HepG2 (cell line): ENCODE data around the gene RAB1B. TPM values are rescaled to one million over a fixed set of nuclear protein-coding genes. Genes with fewer than 3 reads are reported as not detected.

Experiments used
- ATAC-seq: fragments of 200-7000 bp; cut with Tn5 transposase; 3 replicates; pipeline ENCODE4 v1.9.1; 2020; ENCODE audit warnings: mild to moderate bottlenecking, moderate library complexity
- BruUV-seq: library from RNA; stranded (reverse); fragments of 400-500 nt; replicated peaks from 2 replicates; lab custom pipeline; 2021; lab: Mats Ljungman, UMichigan
- CTCF ChIA-PET: fragments of 300-600 bp; formaldehyde crosslinking; extraction: SDS; loops from one replicate; lab custom pipeline; 2021; ENCODE audit warnings: low total read pairs, inconsistent platforms, low intra/inter-chr PET ratio; lab: Yijun Ruan, JAX
- POLR2A ChIA-PET: fragments of 350-600 bp; sonication (Branson Sonifier 250); formaldehyde crosslinking; loops from one replicate; lab custom pipeline; 2020; ENCODE audit warnings: antibody characterized with exemption, inconsistent platforms; lab: Yijun Ruan, JAX
- DNase-seq: peaks from one replicate; pipeline ENCODE4 v3.0.0-alpha.2; 2015; ENCODE audit warnings: low spot score
- FAIRE-seq: peaks from 3 replicates; lab custom pipeline; 2011; peaks lifted over from hg19 to GRCh38; lab: Jason Lieb, UNC
- H2AFZ ChIP-seq: one replicate; pipeline ENCODE4 v1.6.1; 2011; ENCODE audit warnings: low read length, inconsistent platforms
- H3K27ac ChIP-seq: fragments of 300-600 bp; 3 replicates; pipeline ENCODE4 v1.8.0; 2011; ENCODE audit warnings: mixed run types, mild to moderate bottlenecking, mixed read lengths, low read length, inconsistent platforms; ENCODE audit not compliant: insufficient read depth; ENCODE audit errors: extremely low read length
- H3K27me3 ChIP-seq, 2 experiments: fragments of 200-600 bp in 1 of 2; 2 replicates in 1 of 2; 3 replicates in 1 of 2; pipeline versions ENCODE4 v1.6.0 to v1.8.0; 2011; ENCODE audit warnings: low read length in 2 of 2, mild to moderate bottlenecking in 2 of 2, moderate library complexity in 2 of 2, inconsistent platforms in 1 of 2; ENCODE audit not compliant: insufficient read depth in 2 of 2, control insufficient read depth in 1 of 2
- H3K36me3 ChIP-seq, 2 experiments: fragments of 200-600 bp in 1 of 2; replicated peaks in 1 of 2; 2 replicates in 1 of 2; 3 replicates in 1 of 2; pipeline versions ENCODE4 v1.5.1 to v1.8.0; 2011; ENCODE audit warnings: low read length in 2 of 2, inconsistent platforms in 1 of 2; ENCODE audit not compliant: insufficient read depth in 2 of 2, control insufficient read depth in 1 of 2
- H3K4me1 ChIP-seq: 2 replicates; pipeline ENCODE4 v1.5.1; 2012; ENCODE audit warnings: low read length, inconsistent platforms; ENCODE audit not compliant: insufficient read depth
- H3K4me2 ChIP-seq: 2 replicates; pipeline ENCODE4 v1.6.0; 2011; ENCODE audit warnings: low read depth, low read length, inconsistent platforms
- H3K4me3 ChIP-seq, 3 experiments: fragments of 200-600 bp in 1 of 3; sonication (generic), shearing (Covaris generic) in 1 of 3; replicated peaks in 1 of 3; 2 replicates each; pipeline ENCODE4 v1.5.1; 2011 to 2016; ENCODE audit warnings: low read length in 3 of 3, inconsistent platforms in 2 of 3, low read depth in 2 of 3, mild to moderate bottlenecking in 2 of 3, control low read depth in 1 of 3, mixed read lengths in 1 of 3; ENCODE audit not compliant: insufficient read depth in 1 of 3
- H3K79me2 ChIP-seq: one replicate; pipeline ENCODE4 v1.6.1; 2011; ENCODE audit warnings: low read length, inconsistent platforms; ENCODE audit not compliant: insufficient read depth
- H3K9ac ChIP-seq: 2 replicates; pipeline ENCODE4 v1.6.0; 2011; ENCODE audit warnings: mild to moderate bottlenecking, low read depth, low read length, inconsistent platforms; ENCODE audit not compliant: insufficient read depth
- H3K9me3 ChIP-seq: 2 replicates; pipeline ENCODE4 v1.5.1; 2012; ENCODE audit warnings: mild to moderate bottlenecking, low read length
- H4K20me1 ChIP-seq: 2 replicates; pipeline ENCODE4 v1.6.0; 2011; ENCODE audit warnings: inconsistent platforms, mild to moderate bottlenecking, low read length, moderate library complexity; ENCODE audit not compliant: insufficient read depth
- CBX5 ChIP-seq: sonication (generic); formaldehyde crosslinking; IDR thresholded peaks from 2 replicates; pipeline ENCODE4 v1.4.0; 2020; ENCODE audit warnings: missing genetic modification reagents, borderline replicate concordance
- FOXM1 ChIP-seq: sonication (generic); formaldehyde crosslinking; IDR thresholded peaks from 2 replicates; pipeline ENCODE4 v1.5.0; 2020; ENCODE audit warnings: missing genetic modification reagents
- HMG20A ChIP-seq: IDR thresholded peaks from 2 replicates; pipeline ENCODE4 v1.6.1; 2016; ENCODE audit warnings: borderline replicate concordance
- IRF1 ChIP-seq: sonication (generic); formaldehyde crosslinking; IDR thresholded peaks from 2 replicates; pipeline ENCODE4 v1.4.0; 2020; ENCODE audit warnings: low read depth, mild to moderate bottlenecking, missing genetic modification reagents
- MAX ChIP-seq: IDR thresholded peaks from 2 replicates; pipeline ENCODE4 v1.6.1; 2012; ENCODE audit warnings: inconsistent platforms
- NCOA1 ChIP-seq: sonication (generic); formaldehyde crosslinking; IDR thresholded peaks from 2 replicates; pipeline ENCODE4 v1.9.0; 2021; ENCODE audit warnings: missing genetic modification reagents
- SMARCC2 ChIP-seq: fragments of 450-650 bp; IDR thresholded peaks from 2 replicates; pipeline ENCODE4 v1.6.1; 2017; ENCODE audit warnings: antibody characterized with exemption, mild to moderate bottlenecking
- SNRNP70 ChIP-seq: fragments of 200-400 bp; formaldehyde crosslinking; IDR thresholded peaks from 2 replicates; pipeline ENCODE4 v1.6.1; 2017; ENCODE audit warnings: mild to moderate bottlenecking, low read depth, low read length, moderate library complexity
- TBX3 ChIP-seq: fragments of 450-650 bp; IDR thresholded peaks from 2 replicates; pipeline ENCODE4 v1.6.1; 2017; ENCODE audit warnings: antibody characterized with exemption, mild to moderate bottlenecking, inconsistent platforms, borderline replicate concordance
- TMF1 ChIP-seq: sonication (generic); formaldehyde crosslinking; IDR thresholded peaks from 2 replicates; pipeline ENCODE4 v1.8.1; 2022; ENCODE audit warnings: low read depth, missing genetic modification reagents
- ZBTB1 ChIP-seq: sonication (generic); formaldehyde crosslinking; IDR thresholded peaks from 2 replicates; pipeline ENCODE4 v1.4.0; 2020; ENCODE audit warnings: missing genetic modification reagents, borderline replicate concordance
- ZNF225 ChIP-seq: sonication (generic); formaldehyde crosslinking; IDR thresholded peaks from 2 replicates; pipeline ENCODE4 v1.4.0; 2020; ENCODE audit warnings: mild to moderate bottlenecking, missing genetic modification reagents
- ZNF331 ChIP-seq: sonication (generic); formaldehyde crosslinking; IDR thresholded peaks from 2 replicates; pipeline ENCODE4 v1.4.0; 2020; ENCODE audit warnings: missing genetic modification reagents
- ZNF577 ChIP-seq: sonication (generic); formaldehyde crosslinking; IDR thresholded peaks from 2 replicates; pipeline ENCODE4 v1.4.0; 2020; ENCODE audit warnings: mild to moderate bottlenecking, low read depth, missing genetic modification reagents, borderline replicate concordance
- ZSCAN21 ChIP-seq: sonication (generic); formaldehyde crosslinking; IDR thresholded peaks from 2 replicates; pipeline ENCODE4 v1.8.0; 2022; ENCODE audit warnings: mild to moderate bottlenecking, missing genetic modification reagents, moderate library complexity, borderline replicate concordance
- WGBS: methylation state at CpG from one replicate; pipeline ENCODE4 v1.1.6; 2017; ENCODE audit warnings: low lambda C conversion rate; 5-methylcytosine and 5-hydroxymethylcytosine counted together
- in situ Hi-C: cut with HindIII; loops from 2 replicates; pipeline ENCODE4 v1.10.0; 2017; ENCODE audit warnings: low pct_unique_long_range_greater_than_20kb; ENCODE audit not compliant: extremely low pct_ligation_motif_present
- intact Hi-C: fragments of 100-400 bp; cut with micrococcal nuclease; formaldehyde crosslinking; loops from one replicate; pipeline ENCODE4 v1.10.0; 2022; ENCODE audit not compliant: unreplicated experiment
- polyA plus RNA-seq, 8 experiments: library from polyadenylated mRNA; depleted of rRNA in 3 of 8; stranded (reverse) in 7 of 8; unstranded in 1 of 8; fragments of >200 nt; fragmentation: Illumina TruSeq in 4 of 8; extraction: Trizol in 4 of 8; gene quantifications; 2 replicates each; pipeline versions ENCODE4 v1.2.1 to v1.2.3, GENCODE V29; 2011 to 2016; ENCODE audit warnings: low read depth in 4 of 8, missing spikeins in 1 of 8, mixed read lengths in 1 of 8; ENCODE audit not compliant: insufficient read depth in 1 of 8
- total RNA-seq, 5 experiments: library from RNA; depleted of rRNA; stranded (reverse); fragments of >200 nt; fragmentation: Illumina TruSeq; extraction: Trizol; gene quantifications; 2 replicates each; pipeline ENCODE4 v1.2.3, GENCODE V29; 2016; ENCODE audit warnings: low read depth in 1 of 5

The RAB1B gene
- total and polyA plus RNA-seq, 2 of the 13 experiments (the other 11 are each of a cell fraction or from before 2014, with no cell fraction given), result 77.9 to 87.9 TPM

GRCh38 chr11:66293352-66293751 lies 24.9 kb downstream of the RAB1B start:
- Histone ChIP-seq H3K9me3 (no peaks in the 10 kb centered on the region), H4K20me1 (no peaks in the 10 kb centered on the region), H3K36me3 (no peaks in the 10 kb centered on the region), H3K4me2 (no peak overlapping the region), H3K27me3 (peaks cover 3 to 40% of the 10 kb centered on the region in 2 experiments; a peak in 4 of 5 replicates), H2AFZ (no peak overlapping the region), H3K9ac (no peak overlapping the region), H3K27ac (no peak overlapping the region), H3K79me2 (peaks cover 3% of the 10 kb centered on the region), H3K4me3 (no peak overlapping the region), H3K4me1 (peaks cover 36% of the 10 kb centered on the region)
- in situ Hi-C loops (loop anchor here (5.0 kb wide), 1 partner anchor 34 kb away; no protein-coding TSS in a partner anchor), intact Hi-C loops (no loop called here)
- CTCF ChIA-PET, result no interaction called here
- no TSS peak for BruUV-seq
- TF ChIP-seq CBX5 (CRISPR knock-in tag) (no peak), ZNF225 (no peak), FOXM1 (CRISPR knock-in tag) (no peak), NCOA1 (CRISPR knock-in tag) (no peak), TBX3 (no peak), ZNF577 (CRISPR knock-in tag) (no peak), IRF1 (no peak), ZSCAN21 (CRISPR knock-in tag) (no peak), HMG20A (no peak), ZNF331 (CRISPR knock-in tag) (no peak), TMF1 (no peak), ZBTB1 (CRISPR knock-in tag) (no peak), SMARCC2 (no peak), SNRNP70 (no peak), MAX (no peak)
- FAIRE-seq, result no peak
- POLR2A ChIA-PET, result no interaction called here
- no peak for DNase-seq
- WGBS, result 17% methylated on average over 4 of the region's 4 CpGs
- ATAC-seq, result no peak
